HFFc6 (cell line): ENCODE results near the gene KRTAP19-6. TPM values are rescaled to one million over a fixed set of nuclear protein-coding genes. Genes with fewer than 3 reads are reported as not detected.

Experiments used
- DNase-seq: peaks from one replicate; pipeline ENCODE4 v3.0.0-alpha.2; 2018
- H3K27ac Mint-ChIP-seq: 2 replicates; pipeline ENCODE4 v1.8.0; 2020; ENCODE audit warnings: mild to moderate bottlenecking, mixed read lengths
- H3K27me3 Mint-ChIP-seq: 2 replicates; pipeline ENCODE4 v1.8.0; 2021; ENCODE audit warnings: mild to moderate bottlenecking, moderate library complexity, mixed read lengths; ENCODE audit not compliant: insufficient read depth
- H3K36me3 Mint-ChIP-seq: 2 replicates; pipeline ENCODE4 v1.8.0; 2021; ENCODE audit warnings: low read depth, mixed read lengths
- H3K4me1 Mint-ChIP-seq: 2 replicates; pipeline ENCODE4 v1.8.0; 2020; ENCODE audit warnings: low read depth, mixed read lengths
- H3K4me3 Mint-ChIP-seq: 2 replicates; pipeline ENCODE4 v1.8.0; 2020; ENCODE audit warnings: mild to moderate bottlenecking, moderate library complexity, mixed read lengths
- H3K9me3 Mint-ChIP-seq: 2 replicates; pipeline ENCODE4 v1.8.0; 2020; ENCODE audit warnings: mild to moderate bottlenecking, mixed read lengths
- total RNA-seq, 6 experiments: library from RNA; stranded (reverse); fragmentation: NEBNext Ultra II Directional; extraction: Animal tissue kit (Norgen Biotek cat#: 25700); gene quantifications; 2 replicates in 1 of 6; 3 replicates in 5 of 6; pipeline ENCODE4 v1.2.3, GENCODE V29; 2021
- TF ChIP-seq, protein P1 (sequence below): fragments of 200-600 bp; sonication (generic); IDR thresholded peaks from 2 replicates; pipeline ENCODE4 v1.5.0; 2021; ENCODE audit warnings: antibody characterized with exemption, mild to moderate bottlenecking

The KRTAP19-6 gene
- total RNA-seq, 6 experiments from 2014 or later = not detected

DNA sequence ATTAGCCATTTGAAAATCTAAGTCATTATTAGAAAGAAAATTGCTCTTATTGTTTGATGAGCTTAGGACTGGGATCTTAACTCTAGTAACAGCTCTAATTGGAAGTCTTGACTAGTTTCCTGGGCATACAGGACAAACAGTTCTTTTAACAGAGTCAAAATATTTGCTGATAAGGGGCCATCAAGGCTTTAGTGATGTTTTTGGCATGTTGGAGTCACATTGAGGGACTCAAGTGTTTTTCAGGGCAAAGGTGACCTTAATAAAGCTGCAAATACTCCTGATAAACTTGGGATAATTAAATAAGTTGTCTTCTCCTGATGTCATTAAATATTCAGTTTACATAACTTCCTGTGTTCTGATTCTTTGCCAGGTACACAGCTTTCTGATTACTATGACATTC lies 26.0 kb upstream of the KRTAP19-6 start:
- H3K4me1 Mint-ChIP-seq = no peaks in the 10 kb centered on the region
- H3K27ac Mint-ChIP-seq = no peak overlapping the region
- H3K27me3 Mint-ChIP-seq = no peaks in the 10 kb centered on the region
- H3K36me3 Mint-ChIP-seq = no peaks in the 10 kb centered on the region
- TF ChIP-seq, protein P1, sequence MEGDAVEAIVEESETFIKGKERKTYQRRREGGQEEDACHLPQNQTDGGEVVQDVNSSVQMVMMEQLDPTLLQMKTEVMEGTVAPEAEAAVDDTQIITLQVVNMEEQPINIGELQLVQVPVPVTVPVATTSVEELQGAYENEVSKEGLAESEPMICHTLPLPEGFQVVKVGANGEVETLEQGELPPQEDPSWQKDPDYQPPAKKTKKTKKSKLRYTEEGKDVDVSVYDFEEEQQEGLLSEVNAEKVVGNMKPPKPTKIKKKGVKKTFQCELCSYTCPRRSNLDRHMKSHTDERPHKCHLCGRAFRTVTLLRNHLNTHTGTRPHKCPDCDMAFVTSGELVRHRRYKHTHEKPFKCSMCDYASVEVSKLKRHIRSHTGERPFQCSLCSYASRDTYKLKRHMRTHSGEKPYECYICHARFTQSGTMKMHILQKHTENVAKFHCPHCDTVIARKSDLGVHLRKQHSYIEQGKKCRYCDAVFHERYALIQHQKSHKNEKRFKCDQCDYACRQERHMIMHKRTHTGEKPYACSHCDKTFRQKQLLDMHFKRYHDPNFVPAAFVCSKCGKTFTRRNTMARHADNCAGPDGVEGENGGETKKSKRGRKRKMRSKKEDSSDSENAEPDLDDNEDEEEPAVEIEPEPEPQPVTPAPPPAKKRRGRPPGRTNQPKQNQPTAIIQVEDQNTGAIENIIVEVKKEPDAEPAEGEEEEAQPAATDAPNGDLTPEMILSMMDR = no peak
- H3K4me3 Mint-ChIP-seq = no peak overlapping the region
- no peak for DNase-seq
- peaks cover 41% of the 10 kb centered on the region for H3K9me3 Mint-ChIP-seq

- TF ChIP-seq, protein P1 = no peak
- Mint-ChIP-seq H3K4me1 (no peaks in the 10 kb centered on the region), H3K27ac (no peak overlapping the region), H3K27me3 (no peaks in the 10 kb centered on the region), H3K4me3 (no peak overlapping the region), H3K9me3 (peaks cover 50% of the 10 kb centered on the region), H3K36me3 (no peaks in the 10 kb centered on the region)
- DNase-seq = no peak
Observed at GRCh38 chr21:30563630-30564029, 22.0 kb upstream of the KRTAP19-6 start.

- no peak for DNase-seq
- TF ChIP-seq, protein P1 = no peak
- Mint-ChIP-seq H3K36me3 (no peaks in the 10 kb centered on the region), H3K4me1 (no peaks in the 10 kb centered on the region), H3K27ac (no peak overlapping the region), H3K9me3 (peaks cover 50% of the 10 kb centered on the region), H3K4me3 (no peak overlapping the region), H3K27me3 (no peaks in the 10 kb centered on the region)
Observed at GRCh38 chr21:30563072-30563471, 21.4 kb upstream of the KRTAP19-6 start.

GRCh38 chr21:30561957-30562356 lies 20.3 kb upstream of the KRTAP19-6 start:
- Mint-ChIP-seq H3K4me1 (no peaks in the 10 kb centered on the region), H3K9me3 (peaks cover 52% of the 10 kb centered on the region), H3K27me3 (no peaks in the 10 kb centered on the region), H3K4me3 (no peak overlapping the region), H3K27ac (no peak overlapping the region), H3K36me3 (no peaks in the 10 kb centered on the region)
- no peak for DNase-seq
- TF ChIP-seq, protein P1 = no peak

- Mint-ChIP-seq H3K36me3 (no peaks in the 10 kb centered on the region), H3K9me3 (peaks cover 56% of the 10 kb centered on the region), H3K27ac (no peak within 1 kb of the TSS), H3K4me1 (no peaks in the 10 kb centered on the region), H3K4me3 (no peak within 1 kb of the TSS), H3K27me3 (no peaks in the 10 kb centered on the region)
- TF ChIP-seq, protein P1 = no peak
- no peak for DNase-seq
Observed at GRCh38 chr21:30561264-30561895, 19.7 kb upstream of the KRTAP19-6 start, which contains the start of gene KRTAP19-7. Gene KRTAP19-7, minus strand, starts transcription at chr21:30561314. Its CDS starts 25 bp downstream, at chr21:30561289.
